Activated CD4-positive, alpha-beta T cell treated with anti-CD3 and anti-CD28 coated beads, Interleukin-2, Interleukin-4, amounts not matched to agents 100 ng/mL and 50 ng/mL, durations not matched to agents 16 hours and 8 hours (primary cell): Measurements from ENCODE around the gene MED7.

Experiments used
- DNase-seq: peaks from one replicate; pipeline ENCODE4 v3.0.0-alpha.2; 2020; ENCODE audit warnings: low spot score

Gene MED7

GRCh38 chr5:157162919-157163510 lies 20.4 kb upstream of the MED7 start:
- DNase-seq = no peak

- no peak for DNase-seq
Observed at GRCh38 chr5:157161996-157162395, 19.3 kb upstream of the MED7 start.

GRCh38 chr5:157160001-157160400 lies 17.3 kb upstream of the MED7 start:
- peak; percentile 64 for DNase-seq

GRCh38 chr5:157159209-157159751 lies 16.6 kb upstream of the MED7 start:
- DNase-seq = peak; percentile 58

GRCh38 chr5:157157293-157157891 lies 14.7 kb upstream of the MED7 start:
- DNase-seq = no peak

GRCh38 chr5:157155297-157155696 lies 12.6 kb upstream of the MED7 start:
- no peak for DNase-seq

- DNase-seq = no peak
Observed at GRCh38 chr5:157150995-157151394, 8.3 kb upstream of the MED7 start.

GRCh38 chr5:157148734-157149615 lies 6.3 kb upstream of the MED7 start:
- peak; percentile 91 for DNase-seq

- peak; percentile 66 for DNase-seq
Observed at GRCh38 chr5:157143127-157143971, 684 bp upstream of the MED7 start.

GRCh38 chr5:157137691-157138090 lies 5.0 kb downstream of the MED7 start:
- no peak for DNase-seq

- no peak for DNase-seq
Observed at GRCh38 chr5:157132281-157132612, 10.4 kb downstream of the MED7 start.

GRCh38 chr5:157130925-157131324 lies 11.7 kb downstream of the MED7 start:
- no peak for DNase-seq

- no peak for DNase-seq
Observed at GRCh38 chr5:157121709-157122108, 21.0 kb downstream of the MED7 start.

GRCh38 chr5:157120102-157120501 lies 22.6 kb downstream of the MED7 start:
- DNase-seq = no peak

- DNase-seq = peak; percentile 34
Observed at GRCh38 chr5:157116483-157116954, 26.1 kb downstream of the MED7 start.

- DNase-seq = no peak
Observed at GRCh38 chr5:157115502-157115901, 27.2 kb downstream of the MED7 start.

GRCh38 chr5:157115012-157115411 lies 27.7 kb downstream of the MED7 start:
- no peak for DNase-seq

GRCh38 chr5:157113002-157113401 lies 29.7 kb downstream of the MED7 start:
- peak; percentile 24 for DNase-seq

GRCh38 chr5:157109744-157110143 lies 32.9 kb downstream of the MED7 start:
- DNase-seq = peak; percentile 65

- DNase-seq = peak; percentile 84
Observed at GRCh38 chr5:157108976-157109375, 33.7 kb downstream of the MED7 start, which contains the start of gene HAVCR2. HAVCR2 (minus strand) TSS chr5:157109044; CDS start chr5:157108983, 61 bp downstream.

GRCh38 chr5:157107508-157107907 lies 35.2 kb downstream of the MED7 start:
- DNase-seq = no peak
